Measurements from ENCODE around the gene NCK2. TPM values are rescaled to one million over a fixed set of nuclear protein-coding genes. Genes with fewer than 3 reads are reported as not detected.

The NCK2 gene
- total and polyA plus RNA-seq, 2 donors from 2014 or later = 22.8 to 52.9 TPM

- FAIRE-seq (no peak), DNase-seq (no peak)
- intact Hi-C loops (cut with DNase I) = no loop called here
- no peak for TF ChIP-seq CTCF (IDR thresholded peaks at IDR 0.05; ENCODE audit: borderline replicate concordance, extremely low read depth, insufficient read depth)
- H3K27me3 ChIP-seq (ENCODE audit: control insufficient read depth, insufficient read depth, low read length) = no peaks in the 10 kb centered on the region
- H3K27ac ChIP-seq (ENCODE audit: low read depth in 2 of 2, low read length in 2 of 2) = no peak overlapping the region
- no peak overlapping the region for H3K4me3 ChIP-seq (ENCODE audit: low read length in 3 of 3)
- no peaks in the 10 kb centered on the region for H3K4me1 ChIP-seq (ENCODE audit: control insufficient read depth in 2 of 3, insufficient read depth in 2 of 3, low read depth in 1 of 3, low read length in 3 of 3)
- H3K9me3 ChIP-seq (ENCODE audit: control insufficient read depth in 2 of 3, insufficient read depth in 1 of 3, low read length in 3 of 3) = peaks cover 0 to 4% (median 2%) of the 10 kb centered on the region in 3 donors
- no peaks in the 10 kb centered on the region for H3K36me3 ChIP-seq (ENCODE audit: control insufficient read depth in 2 of 3, insufficient read depth in 3 of 3, low read length in 3 of 3)
- no peak overlapping the region for H3K9ac ChIP-seq (ENCODE audit: low read length in 3 of 3)
Observed at GRCh38 chr2:105732101-105732500, 12.6 kb upstream of the NCK2 start.

GRCh38 chr2:105732955-105733607 lies 11.6 kb upstream of the NCK2 start:
- DNase-seq (no peak), FAIRE-seq (no peak)
- Histone ChIP-seq H3K36me3 (ENCODE audit: control insufficient read depth in 2 of 3, insufficient read depth in 3 of 3, low read length in 3 of 3) (no peaks in the 10 kb centered on the region), H3K27ac (ENCODE audit: low read depth in 2 of 2, low read length in 2 of 2) (no peak overlapping the region), H3K9ac (ENCODE audit: low read length in 3 of 3) (no peak overlapping the region), H3K27me3 (ENCODE audit: control insufficient read depth, insufficient read depth, low read length) (no peaks in the 10 kb centered on the region), H3K4me3 (ENCODE audit: low read length in 3 of 3) (no peak overlapping the region), H3K4me1 (ENCODE audit: control insufficient read depth in 2 of 3, insufficient read depth in 2 of 3, low read depth in 1 of 3, low read length in 3 of 3) (no peaks in the 10 kb centered on the region), H3K9me3 (ENCODE audit: control insufficient read depth in 2 of 3, insufficient read depth in 1 of 3, low read length in 3 of 3) (no peaks in the 10 kb centered on the region)
- TF ChIP-seq CTCF (IDR thresholded peaks at IDR 0.05; ENCODE audit: borderline replicate concordance, extremely low read depth, insufficient read depth) = no peak
- intact Hi-C loops (cut with DNase I) = no loop called here

GRCh38 chr2:105733875-105734274 lies 10.8 kb upstream of the NCK2 start:
- Histone ChIP-seq H3K27ac (ENCODE audit: low read depth in 2 of 2, low read length in 2 of 2) (no peak overlapping the region), H3K27me3 (ENCODE audit: control insufficient read depth, insufficient read depth, low read length) (no peaks in the 10 kb centered on the region), H3K9me3 (ENCODE audit: control insufficient read depth in 2 of 3, insufficient read depth in 1 of 3, low read length in 3 of 3) (no peaks in the 10 kb centered on the region), H3K9ac (ENCODE audit: low read length in 3 of 3) (no peak overlapping the region), H3K4me3 (ENCODE audit: low read length in 3 of 3) (no peak overlapping the region), H3K4me1 (ENCODE audit: control insufficient read depth in 2 of 3, insufficient read depth in 2 of 3, low read depth in 1 of 3, low read length in 3 of 3) (no peaks in the 10 kb centered on the region), H3K36me3 (ENCODE audit: control insufficient read depth in 2 of 3, insufficient read depth in 3 of 3, low read length in 3 of 3) (no peaks in the 10 kb centered on the region)
- FAIRE-seq (no peak), DNase-seq (no peak)
- intact Hi-C loops (cut with DNase I) = no loop called here
- no peak for TF ChIP-seq CTCF (IDR thresholded peaks at IDR 0.05; ENCODE audit: borderline replicate concordance, extremely low read depth, insufficient read depth)

Data from kidney (tissue), 14 donors.